Uterus (tissue), 4 donors: ENCODE data around the gene AREL1. TPM values are rescaled to one million over a fixed set of nuclear protein-coding genes. Genes with fewer than 3 reads are reported as not detected.
A peak's percentile ranks its signal among the peaks of the same experiment; 100 is the strongest.

Experiments used
- DNase-seq, 2 donors: peaks; one replicate each; pipeline ENCODE4 v3.0.0-alpha.2; 2019 to 2020
- H3K27ac ChIP-seq, 2 donors: fragments of 200-600 bp; sonication (generic); 1 replicate in 1 of 2; 2 replicates in 1 of 2; pipeline ENCODE4 v1.5.1; 2016 to 2018
- H3K27me3 ChIP-seq, 2 donors: fragments of 200-600 bp; sonication (generic); one replicate each; pipeline ENCODE4 v1.5.1; 2018 to 2019; ENCODE audit warnings: control low read depth in 1 of 2
- H3K36me3 ChIP-seq, 2 donors: fragments of 200-600 bp; sonication (generic); one replicate each; pipeline ENCODE4 v1.5.1; 2019; ENCODE audit warnings: control low read depth in 1 of 2
- H3K4me1 ChIP-seq, 2 donors: fragments of 200-600 bp; sonication (generic); one replicate each; pipeline ENCODE4 v1.5.1; 2018 to 2019; ENCODE audit warnings: control low read depth in 1 of 2
- H3K4me3 ChIP-seq, 2 donors: fragments of 200-600 bp; sonication (generic); 1 replicate in 1 of 2; 2 replicates in 1 of 2; pipeline ENCODE4 v1.5.1; 2018 to 2019; ENCODE audit warnings: mild to moderate bottlenecking in 1 of 2
- H3K9me3 ChIP-seq, 2 donors: fragments of 200-600 bp; sonication (generic); one replicate each; pipeline ENCODE4 v1.5.1; 2019; ENCODE audit warnings: control low read depth in 1 of 2
- CTCF ChIP-seq, 4 experiments: fragments of 200-600 bp in 2 of 4; fragments of 450-650 bp in 2 of 4; sonication (generic) in 2 of 4; IDR thresholded peaks; one replicate each; pipeline ENCODE4 v1.5.1; 2016 to 2019; ENCODE audit warnings: antibody characterized with exemption in 4 of 4, mild to moderate bottlenecking in 2 of 4, moderate library complexity in 1 of 4
- POLR2A ChIP-seq, 2 donors: fragments of 450-650 bp; IDR thresholded peaks; one replicate each; pipeline ENCODE4 v1.6.1; 2016; ENCODE audit warnings: antibody characterized with exemption in 2 of 2, mild to moderate bottlenecking in 1 of 2, moderate library complexity in 1 of 2
- intact Hi-C: fragments of 100-400 bp; cut with DNase I; formaldehyde crosslinking; loops from one replicate; pipeline ENCODE4 v1.15.1; 2023; ENCODE audit warnings: low total_unique reads
- total RNA-seq, 4 donors: library from RNA; depleted of rRNA in 3 of 4; stranded (reverse); fragments of >200 nt in 3 of 4; gene quantifications; one replicate each; pipeline versions ENCODE4 v1.1.0 to v1.2.4, GENCODE V29; 2014 to 2023
- donor health status: DM: yes; HTN: yes; CAD: no.

The AREL1 gene
- total RNA-seq, 4 donors from 2014 or later = 2.1 to 33.8 (median 22.3) TPM

DNA sequence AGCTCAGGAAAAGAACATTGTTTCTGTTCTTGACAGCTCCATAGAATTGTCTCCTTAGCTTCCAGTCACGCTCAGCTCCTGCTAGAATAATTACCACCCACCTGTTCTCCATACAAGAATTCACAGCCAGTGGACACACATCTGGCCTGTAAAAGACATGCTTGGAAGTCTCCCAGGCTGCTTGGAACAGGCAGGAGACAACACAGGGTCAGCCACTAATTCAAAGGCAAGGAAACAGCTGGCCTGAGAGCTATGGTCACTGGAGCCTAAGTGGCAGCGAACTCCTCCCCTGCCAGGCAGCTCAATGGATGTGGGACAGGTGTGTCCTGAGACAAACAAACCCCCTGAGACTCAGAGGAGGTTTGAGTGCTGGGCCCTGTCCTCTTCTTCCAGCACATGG lies 77.9 kb downstream of the AREL1 start:
- intact Hi-C loops = no loop called here
- TF ChIP-seq CTCF (IDR thresholded peaks at IDR 0.05) = no peak
- TF ChIP-seq POLR2A (IDR thresholded peaks at IDR 0.05) = no peak
- no peak overlapping the region for H3K27ac ChIP-seq
- H3K4me1 ChIP-seq = peaks cover 0 to 2% of the 10 kb centered on the region in 2 donors
- H3K27me3 ChIP-seq = no peaks in the 10 kb centered on the region
- no peaks in the 10 kb centered on the region for H3K36me3 ChIP-seq
- no peaks in the 10 kb centered on the region for H3K9me3 ChIP-seq
- no peak for DNase-seq
- H3K4me3 ChIP-seq = no peak overlapping the region

- intact Hi-C loops = no loop called here
- Histone ChIP-seq H3K27ac (no peak overlapping the region), H3K4me3 (no peak overlapping the region), H3K36me3 (no peaks in the 10 kb centered on the region), H3K4me1 (peaks cover 0 to 2% of the 10 kb centered on the region in 2 donors), H3K27me3 (no peaks in the 10 kb centered on the region), H3K9me3 (no peaks in the 10 kb centered on the region)
- TF ChIP-seq POLR2A (IDR thresholded peaks at IDR 0.05) = no peak
- TF ChIP-seq CTCF (IDR thresholded peaks at IDR 0.05) = no peak
- DNase-seq = no peak
These were observed 78.4 kb downstream of the AREL1 start for GRCh38 chr14:74634481-74634880.

- no peak overlapping the region for H3K27ac ChIP-seq
- no peak for TF ChIP-seq POLR2A (IDR thresholded peaks at IDR 0.05)
- no peak for TF ChIP-seq CTCF (IDR thresholded peaks at IDR 0.05)
- no peaks in the 10 kb centered on the region for H3K4me1 ChIP-seq
- intact Hi-C loops = no loop called here
- no peaks in the 10 kb centered on the region for H3K27me3 ChIP-seq
- H3K36me3 ChIP-seq = no peaks in the 10 kb centered on the region
- peak in 1 of 2 donors; percentile 22 for DNase-seq
- H3K4me3 ChIP-seq = no peak overlapping the region
- no peaks in the 10 kb centered on the region for H3K9me3 ChIP-seq
These were observed 81.8 kb downstream of the AREL1 start for GRCh38 chr14:74630881-74631690.

DNA sequence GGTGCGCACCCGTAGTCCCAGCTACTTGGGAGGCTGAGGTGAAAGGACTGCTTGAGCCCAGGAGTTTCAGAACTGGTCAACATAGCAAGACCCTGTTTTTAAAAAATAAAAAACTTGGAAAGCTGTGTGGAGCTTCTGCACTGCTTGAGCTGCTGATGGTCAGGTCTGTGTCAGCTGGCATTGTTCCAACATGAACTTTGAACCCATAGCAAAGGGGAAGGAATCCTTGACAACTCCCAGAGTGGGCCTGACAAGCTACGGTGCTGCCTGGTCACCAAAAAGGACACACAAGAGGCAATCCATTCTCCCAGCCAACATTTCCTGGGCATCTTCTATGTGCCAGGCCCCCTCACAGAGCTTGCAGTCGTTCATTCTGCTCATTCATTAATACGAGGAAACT lies 84.5 kb downstream of the AREL1 start:
- Histone ChIP-seq H3K27ac (no peak overlapping the region), H3K27me3 (no peaks in the 10 kb centered on the region), H3K4me1 (no peaks in the 10 kb centered on the region), H3K4me3 (no peak overlapping the region), H3K9me3 (no peaks in the 10 kb centered on the region), H3K36me3 (no peaks in the 10 kb centered on the region)
- DNase-seq = no peak
- intact Hi-C loops = no loop called here
- no peak for TF ChIP-seq CTCF (IDR thresholded peaks at IDR 0.05)
- TF ChIP-seq POLR2A (IDR thresholded peaks at IDR 0.05) = no peak

GRCh38 chr14:74627076-74627475 lies 85.8 kb downstream of the AREL1 start:
- H3K9me3 ChIP-seq = no peaks in the 10 kb centered on the region

More at GRCh38 chr14:74627076-74627475, 85.8 kb downstream of the AREL1 start:
- intact Hi-C loops = no loop called here
- Histone ChIP-seq H3K27me3 (no peaks in the 10 kb centered on the region), H3K36me3 (no peaks in the 10 kb centered on the region), H3K27ac (no peak overlapping the region), H3K4me1 (no peaks in the 10 kb centered on the region), H3K4me3 (no peak overlapping the region)
- TF ChIP-seq POLR2A (IDR thresholded peaks at IDR 0.05) (no peak), CTCF (IDR thresholded peaks at IDR 0.05) (no peak)
- no peak for DNase-seq
